Measurements from ENCODE around the gene NOX5. TPM values are rescaled to one million over a fixed set of nuclear protein-coding genes. Genes with fewer than 3 reads are reported as not detected.

NOX5 gene
- total and polyA plus RNA-seq, 2 donors (not counting 1 experiment from before 2014, with no cell fraction given), result 0.01 to 0.05 TPM

DNA sequence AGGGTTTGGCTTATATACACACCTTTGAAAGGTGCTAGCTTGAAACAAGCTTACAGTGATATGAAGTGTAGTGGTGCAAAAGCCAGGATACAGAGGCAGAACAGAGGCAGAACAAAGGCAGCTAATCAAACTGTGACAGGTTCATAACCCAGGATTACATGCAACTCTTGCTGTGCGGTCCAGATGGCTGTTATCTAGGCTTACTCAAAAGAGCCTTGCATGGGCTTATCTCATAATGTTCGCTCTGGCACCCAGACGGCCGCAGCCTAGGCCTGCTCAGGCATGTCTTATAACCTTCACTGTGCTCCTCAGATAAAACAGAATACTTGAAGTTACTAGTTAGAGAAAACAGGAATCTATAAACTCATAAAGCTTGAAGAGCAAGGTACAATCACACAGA, 22.8 kb upstream of the NOX5 start:
- H3K27me3 Mint-ChIP-seq, result peaks cover 23% of the 10 kb centered on the region

GRCh38 chr15:68992696-68993095, 21.8 kb upstream of the NOX5 start:
- peaks cover 20% of the 10 kb centered on the region for H3K27me3 Mint-ChIP-seq
- ATAC-seq (ENCODE audit: low read depth) (no peak), DNase-seq (no peak)
- Histone ChIP-seq H3K4me1 (ENCODE audit: control insufficient read depth in 2 of 2, insufficient read depth in 2 of 2, low read length in 2 of 2) (no peaks in the 10 kb centered on the region), H4K20me1 (ENCODE audit: control insufficient read depth, insufficient read depth, low read length, poor library complexity, severe bottlenecking) (no peaks in the 10 kb centered on the region), H3K4me3 (ENCODE audit: control extremely low read depth in 1 of 5, extremely low read depth in 1 of 5, insufficient read depth in 1 of 5, low read depth in 2 of 5, low read length in 4 of 5) (no peak overlapping the region), H3K4me2 (replicated peaks; ENCODE audit: low read depth, low read length, poor library complexity, severe bottlenecking) (no peak overlapping the region), H3K9me3 (ENCODE audit: control extremely low read depth in 1 of 3, control insufficient read depth in 2 of 3, insufficient read depth in 1 of 3, low read length in 2 of 3) (no peaks in the 10 kb centered on the region), H3K27me3 (replicated peaks in 1 of 4; ENCODE audit: control extremely low read depth in 1 of 4, control insufficient read depth in 3 of 4, insufficient read depth in 4 of 4, low read length in 3 of 4) (no peaks in the 10 kb centered on the region), H3K79me2 (ENCODE audit: control insufficient read depth, insufficient read depth, low read length) (no peaks in the 10 kb centered on the region), H3K36me3 (replicated peaks in 1 of 2; ENCODE audit: control extremely low read depth in 1 of 2, control insufficient read depth in 1 of 2, extremely low read depth in 1 of 2, insufficient read depth in 2 of 2, low read length in 1 of 2) (no peaks in the 10 kb centered on the region), H2AFZ (ENCODE audit: insufficient read depth, low read depth, low read length, poor library complexity, severe bottlenecking) (no peak overlapping the region), H3K27ac (ENCODE audit: low read length in 2 of 2) (no peak overlapping the region), H3K9ac (ENCODE audit: low read length) (no peak overlapping the region)
- TF ChIP-seq, protein P1, sequence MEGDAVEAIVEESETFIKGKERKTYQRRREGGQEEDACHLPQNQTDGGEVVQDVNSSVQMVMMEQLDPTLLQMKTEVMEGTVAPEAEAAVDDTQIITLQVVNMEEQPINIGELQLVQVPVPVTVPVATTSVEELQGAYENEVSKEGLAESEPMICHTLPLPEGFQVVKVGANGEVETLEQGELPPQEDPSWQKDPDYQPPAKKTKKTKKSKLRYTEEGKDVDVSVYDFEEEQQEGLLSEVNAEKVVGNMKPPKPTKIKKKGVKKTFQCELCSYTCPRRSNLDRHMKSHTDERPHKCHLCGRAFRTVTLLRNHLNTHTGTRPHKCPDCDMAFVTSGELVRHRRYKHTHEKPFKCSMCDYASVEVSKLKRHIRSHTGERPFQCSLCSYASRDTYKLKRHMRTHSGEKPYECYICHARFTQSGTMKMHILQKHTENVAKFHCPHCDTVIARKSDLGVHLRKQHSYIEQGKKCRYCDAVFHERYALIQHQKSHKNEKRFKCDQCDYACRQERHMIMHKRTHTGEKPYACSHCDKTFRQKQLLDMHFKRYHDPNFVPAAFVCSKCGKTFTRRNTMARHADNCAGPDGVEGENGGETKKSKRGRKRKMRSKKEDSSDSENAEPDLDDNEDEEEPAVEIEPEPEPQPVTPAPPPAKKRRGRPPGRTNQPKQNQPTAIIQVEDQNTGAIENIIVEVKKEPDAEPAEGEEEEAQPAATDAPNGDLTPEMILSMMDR (IDR thresholded peaks at IDR 0.05), result no peak
- TF ChIP-seq EZH2 (IDR thresholded peaks at IDR 0.05; ENCODE audit: borderline replicate concordance, insufficient read depth, low read depth, low read length, poor library complexity, severe bottlenecking), result no peak
- 100% methylated on average over 4 of the region's 6 CpGs for WGBS (ENCODE audit: insufficient coverage)
- no peaks in the 10 kb centered on the region for H3K9me3 Mint-ChIP-seq (ENCODE audit: insufficient read depth)
- CTCF ChIA-PET, result no interaction called here
- intact Hi-C loops (cut with micrococcal nuclease), result no loop called here
- no peak overlapping the region for H3K27ac Mint-ChIP-seq
- no peaks in the 10 kb centered on the region for H3K4me1 Mint-ChIP-seq
- POLR2A ChIA-PET, result no interaction called here
- H3K4me3 Mint-ChIP-seq, result no peak overlapping the region

More for the DNA sequence above, 22.8 kb upstream of the NOX5 start:
- ChIA-PET POLR2A (no interaction called here), CTCF (no interaction called here)
- ATAC-seq (ENCODE audit: low read depth), result no peak
- no peak for DNase-seq
- H3K27ac ChIP-seq (ENCODE audit: low read length in 2 of 2), result no peak overlapping the region
- TF ChIP-seq, protein P1 (IDR thresholded peaks at IDR 0.05), result no peak
- TF ChIP-seq EZH2 (IDR thresholded peaks at IDR 0.05; ENCODE audit: borderline replicate concordance, insufficient read depth, low read depth, low read length, poor library complexity, severe bottlenecking), result no peak
- H3K4me1 ChIP-seq (ENCODE audit: control insufficient read depth in 2 of 2, insufficient read depth in 2 of 2, low read length in 2 of 2), result no peaks in the 10 kb centered on the region
- H3K4me3 ChIP-seq (ENCODE audit: control extremely low read depth in 1 of 5, extremely low read depth in 1 of 5, insufficient read depth in 1 of 5, low read depth in 2 of 5, low read length in 4 of 5), result no peak overlapping the region
- no peaks in the 10 kb centered on the region for H3K36me3 ChIP-seq (replicated peaks in 1 of 2; ENCODE audit: control extremely low read depth in 1 of 2, control insufficient read depth in 1 of 2, extremely low read depth in 1 of 2, insufficient read depth in 2 of 2, low read length in 1 of 2)
- no peaks in the 10 kb centered on the region for H4K20me1 ChIP-seq (ENCODE audit: control insufficient read depth, insufficient read depth, low read length, poor library complexity, severe bottlenecking)
- intact Hi-C loops (cut with micrococcal nuclease), result no loop called here
- no peaks in the 10 kb centered on the region for H3K9me3 ChIP-seq (ENCODE audit: control extremely low read depth in 1 of 3, control insufficient read depth in 2 of 3, insufficient read depth in 1 of 3, low read length in 2 of 3)
- H3K9me3 Mint-ChIP-seq (ENCODE audit: insufficient read depth), result no peaks in the 10 kb centered on the region
- no peaks in the 10 kb centered on the region for H3K79me2 ChIP-seq (ENCODE audit: control insufficient read depth, insufficient read depth, low read length)
- 98% methylated on average over 4 of the region's 4 CpGs for WGBS (ENCODE audit: insufficient coverage)
- no peaks in the 10 kb centered on the region for H3K4me1 Mint-ChIP-seq
- H3K9ac ChIP-seq (ENCODE audit: low read length), result no peak overlapping the region
- no peak overlapping the region for H2AFZ ChIP-seq (ENCODE audit: insufficient read depth, low read depth, low read length, poor library complexity, severe bottlenecking)
- H3K27me3 ChIP-seq (replicated peaks in 1 of 4; ENCODE audit: control extremely low read depth in 1 of 4, control insufficient read depth in 3 of 4, insufficient read depth in 4 of 4, low read length in 3 of 4), result no peaks in the 10 kb centered on the region
- no peak overlapping the region for H3K4me2 ChIP-seq (replicated peaks; ENCODE audit: low read depth, low read length, poor library complexity, severe bottlenecking)
- no peak overlapping the region for H3K27ac Mint-ChIP-seq
- H3K4me3 Mint-ChIP-seq, result no peak overlapping the region
